ENCODE measurements around the gene CEP68.

GRCh38 chr2:65027616-65028244 is 28.5 kb upstream of the CEP68 start:
- TF ChIP-seq CTCF (IDR thresholded peaks at IDR 0.05 in 4 of 5, conservative IDR thresholded peaks at IDR 0.05 in 1 of 5): no peak
- no peak for TF ChIP-seq POLR2A (IDR thresholded peaks at IDR 0.05)
